HEK293 (cell line): Measurements from ENCODE around the gene PPP2R3C.

ENCODE experiments used
- CTCF ChIA-PET: fragments of 350-600 bp; formaldehyde crosslinking; extraction: SDS; loops from one replicate; lab custom pipeline; 2021; ENCODE audit warnings: antibody characterized with exemption; lab: Yijun Ruan, JAX
- POLR2A ChIA-PET: fragments of 300-600 bp; formaldehyde crosslinking; extraction: SDS; loops from one replicate; lab custom pipeline; 2020; ENCODE audit warnings: antibody characterized with exemption, inconsistent platforms; lab: Yijun Ruan, JAX
- H3K27ac ChIP-seq: fragments of 200-500 bp; sonication (Bioruptor generic); 2 replicates; pipeline ENCODE4 v1.5.1; 2014; ENCODE audit warnings: low read depth, low read length, control low read depth, inconsistent platforms; ENCODE audit errors: extremely low read depth
- H3K36me3 ChIP-seq, 2 experiments: fragments of 200-500 bp in 1 of 2; sonication (Bioruptor generic) in 1 of 2; 1 replicate in 1 of 2; 2 replicates in 1 of 2; pipeline ENCODE4 v1.5.1; 2014 to 2017; ENCODE audit warnings: inconsistent platforms in 2 of 2, low read length in 2 of 2; ENCODE audit not compliant: control insufficient read depth in 2 of 2, insufficient read depth in 1 of 2
- H3K4me1 ChIP-seq: fragments of 200-500 bp; sonication (Bioruptor generic); 2 replicates; pipeline ENCODE4 v1.5.1; 2014; ENCODE audit warnings: mild to moderate bottlenecking, low read length, inconsistent platforms; ENCODE audit not compliant: control insufficient read depth, insufficient read depth
- H3K4me3 ChIP-seq: 2 replicates; pipeline ENCODE4 v1.5.1; 2011; ENCODE audit warnings: low read depth, mild to moderate bottlenecking, control low read depth, low read length, moderate library complexity
- H3K9me3 ChIP-seq: fragments of 200-500 bp; sonication (Bioruptor generic); 2 replicates; pipeline ENCODE4 v1.5.1; 2014; ENCODE audit warnings: low read depth, low read length, inconsistent platforms; ENCODE audit not compliant: control insufficient read depth, insufficient read depth
- ELK4 ChIP-seq: IDR thresholded peaks from 2 replicates; pipeline ENCODE4 v1.6.1; 2011; ENCODE audit warnings: mild to moderate bottlenecking, low read depth, low read length, borderline replicate concordance
- PRDM10 ChIP-seq: fragments of 450-650 bp; formaldehyde crosslinking; IDR thresholded peaks from 2 replicates; pipeline ENCODE4 v1.5.1; 2016; ENCODE audit warnings: missing biosample characterization, missing genetic modification characterization
- TSHZ1 ChIP-seq: fragments of 450-650 bp; formaldehyde crosslinking; IDR thresholded peaks from 2 replicates; pipeline ENCODE4 v1.5.1; 2016; ENCODE audit warnings: missing biosample characterization, missing genetic modification characterization, borderline replicate concordance
- ZNF112 ChIP-seq: fragments of 450-650 bp; formaldehyde crosslinking; IDR thresholded peaks from 2 replicates; pipeline ENCODE4 v1.5.0; 2017; ENCODE audit warnings: missing biosample characterization, missing genetic modification characterization
- ZNF155 ChIP-seq: fragments of 450-650 bp; formaldehyde crosslinking; IDR thresholded peaks from 2 replicates; pipeline ENCODE4 v1.5.1; 2016; ENCODE audit warnings: missing biosample characterization, missing genetic modification characterization
- ZNF16 ChIP-seq: fragments of 450-650 bp; formaldehyde crosslinking; IDR thresholded peaks from 2 replicates; pipeline ENCODE4 v1.5.1; 2016; ENCODE audit warnings: low read depth, missing biosample characterization, missing genetic modification characterization
- ZNF26 ChIP-seq: fragments of 450-650 bp; formaldehyde crosslinking; IDR thresholded peaks from 2 replicates; pipeline ENCODE4 v1.5.1; 2016; ENCODE audit warnings: missing biosample characterization, missing genetic modification characterization
- ZNF354C ChIP-seq: fragments of 450-650 bp; formaldehyde crosslinking; IDR thresholded peaks from 2 replicates; pipeline ENCODE4 v1.5.1; 2016; ENCODE audit warnings: missing biosample characterization, missing genetic modification characterization, low read depth, borderline replicate concordance
- ZNF391 ChIP-seq: fragments of 450-650 bp; formaldehyde crosslinking; IDR thresholded peaks from 2 replicates; pipeline ENCODE4 v1.5.1; 2016; ENCODE audit warnings: low read depth, missing biosample characterization, missing genetic modification characterization, borderline replicate concordance
- ZNF394 ChIP-seq: fragments of 450-650 bp; formaldehyde crosslinking; IDR thresholded peaks from 2 replicates; pipeline ENCODE4 v1.5.1; 2016; ENCODE audit warnings: missing biosample characterization, missing genetic modification characterization, mild to moderate bottlenecking, moderate library complexity, borderline replicate concordance
- ZNF433 ChIP-seq: fragments of 450-650 bp; formaldehyde crosslinking; IDR thresholded peaks from 2 replicates; pipeline ENCODE4 v1.5.1; 2016; ENCODE audit warnings: missing biosample characterization, missing genetic modification characterization, low read depth
- ZNF701 ChIP-seq: fragments of 450-650 bp; formaldehyde crosslinking; IDR thresholded peaks from 2 replicates; pipeline ENCODE4 v1.5.1; 2016; ENCODE audit warnings: missing biosample characterization, missing genetic modification characterization

Gene PPP2R3C

GRCh38 chr14:35052637-35053036 is 69.2 kb downstream of the PPP2R3C start (continued):
- no peak for TF ChIP-seq ZNF26 (tag by site-specific recombination)

- H3K4me3 ChIP-seq = no peak overlapping the region
- TF ChIP-seq ZNF354C (tag by site-specific recombination) (no peak), PRDM10 (no peak), TSHZ1 (tag by site-specific recombination) (no peak), ZNF155 (no peak), ZNF112 (tag by site-specific recombination) (no peak), ZNF394 (no peak), ELK4 (no peak), ZNF16 (tag by site-specific recombination) (no peak), ZNF391 (tag by site-specific recombination) (no peak), ZNF433 (tag by site-specific recombination) (no peak), ZNF701 (no peak), ZNF26 (tag by site-specific recombination) (no peak)
- peaks cover 8 to 9% of the 10 kb centered on the region in 2 experiments; a peak in 2 of 3 replicates for H3K36me3 ChIP-seq
- CTCF ChIA-PET = no interaction called here
- H3K9me3 ChIP-seq = no peaks in the 10 kb centered on the region
- POLR2A ChIA-PET = interaction anchor here (1.0 kb wide), 1 partner anchor 10 kb away, joined by 3 read pairs; no protein-coding TSS in a partner anchor
- no peak overlapping the region for H3K27ac ChIP-seq
- H3K4me1 ChIP-seq = peaks cover 3% of the 10 kb centered on the region; the same call in 1 of the 2 replicates
These were observed 70.0 kb downstream of the PPP2R3C start for GRCh38 chr14:35051796-35052195.
